Gastroesophageal sphincter (tissue), 3 donors: Measurements from ENCODE around the gene ATRX.

ENCODE experiments used
- CTCF ChIP-seq, 4 experiments: fragments of 200-600 bp in 2 of 4; fragments of 450-650 bp in 2 of 4; sonication (generic) in 1 of 4; IDR thresholded peaks; one replicate each; pipeline ENCODE4 v1.5.1; 2017 to 2019; ENCODE audit warnings: antibody characterized with exemption in 4 of 4, mild to moderate bottlenecking in 2 of 4, moderate library complexity in 2 of 4
- EP300 ChIP-seq: sonication (generic); formaldehyde crosslinking; IDR thresholded peaks from one replicate; pipeline ENCODE4 v1.6.1; 2017; ENCODE audit warnings: antibody characterized with exemption, mild to moderate bottlenecking
- POLR2A ChIP-seq, 2 donors: fragments of 450-650 bp; IDR thresholded peaks; one replicate each; pipeline ENCODE4 v1.6.1; 2017; ENCODE audit warnings: antibody characterized with exemption in 2 of 2, mild to moderate bottlenecking in 2 of 2, moderate library complexity in 1 of 2
- POLR2AphosphoS5 ChIP-seq: sonication (generic); formaldehyde crosslinking; IDR thresholded peaks from one replicate; pipeline ENCODE4 v1.6.1; 2017; ENCODE audit warnings: antibody characterized with exemption

DNA sequence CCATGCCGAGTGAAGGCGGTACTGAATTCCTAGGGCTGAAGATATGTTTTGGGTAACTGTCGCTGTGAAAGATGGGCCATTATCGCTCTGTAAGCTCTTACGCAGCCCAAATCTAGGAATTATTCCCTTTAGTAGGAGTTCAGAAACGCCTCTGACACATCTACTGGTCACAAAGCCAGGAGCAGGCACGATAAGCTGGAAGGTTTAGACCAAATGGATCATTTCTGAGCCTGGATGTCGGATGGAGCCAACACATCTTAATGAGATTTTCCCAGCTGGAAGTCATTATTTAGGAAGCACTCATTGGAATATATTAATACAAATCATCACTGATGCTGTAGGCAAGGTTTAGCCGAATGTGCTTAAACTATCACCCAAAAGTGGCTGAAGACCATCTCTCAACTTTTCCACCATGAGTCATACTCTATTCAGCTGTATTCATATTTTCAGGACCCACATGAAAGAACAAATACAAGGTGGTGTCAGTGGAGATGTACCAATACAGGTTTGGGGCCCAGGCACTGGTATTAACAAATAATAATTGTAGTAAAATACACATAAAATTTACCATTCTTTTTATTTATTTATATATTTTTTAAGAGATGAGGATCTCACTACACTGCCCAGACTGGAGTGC is 34.2 kb upstream of the ATRX start:
- TF ChIP-seq CTCF (IDR thresholded peaks at IDR 0.05) (no peak), POLR2AphosphoS5 (no peak), POLR2A (IDR thresholded peaks at IDR 0.05) (no peak), EP300 (no peak)
